NCI-H2081 (cell line): ENCODE results near the gene RALGPS2.

Experiments
- DNase-seq, 2 experiments: peaks; one replicate each; lab custom pipeline; 2025; lab: John Stamatoyannopoulos, UW

Gene RALGPS2

DNA sequence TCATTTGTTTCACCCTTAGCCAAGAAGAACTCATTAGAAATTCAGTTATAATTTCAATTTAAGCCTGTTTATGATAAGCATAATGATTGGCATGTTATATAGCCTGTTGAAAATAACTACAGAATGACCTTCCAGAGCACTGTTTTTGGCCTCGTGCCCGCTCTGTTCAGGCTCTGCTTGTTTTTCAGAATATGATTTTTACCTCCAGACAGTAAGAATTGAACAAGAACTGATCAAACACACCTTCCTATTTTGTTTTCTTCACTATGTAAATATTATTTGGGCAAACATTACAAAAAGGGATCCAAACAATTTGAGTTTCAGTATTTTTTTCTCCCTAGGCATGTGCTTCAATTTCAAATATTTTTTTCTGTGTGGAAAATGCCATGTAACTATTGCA, 193.9 kb downstream of the RALGPS2 start:
- no peak for DNase-seq

DNA sequence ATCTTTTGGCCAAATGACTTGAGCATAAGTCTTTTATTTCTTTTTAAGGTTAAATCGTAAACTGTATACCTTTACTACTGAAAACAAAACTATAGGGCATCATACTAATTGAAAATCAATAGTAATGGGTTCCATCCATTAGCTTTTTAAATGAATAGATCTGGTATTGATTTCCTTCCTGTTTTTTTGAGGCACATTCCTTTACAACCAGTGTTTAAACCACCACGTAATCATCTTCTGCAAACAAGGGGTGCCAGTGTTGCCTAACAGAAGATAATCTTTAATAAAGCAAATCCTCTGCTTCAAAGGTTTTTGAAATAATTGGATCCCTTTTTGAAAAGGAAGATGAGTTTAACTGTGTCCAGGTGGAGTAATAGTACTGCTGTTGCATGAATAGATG, 194.5 kb downstream of the RALGPS2 start:
- no peak for DNase-seq

GRCh38 chr1:178921499-178921898, 196.5 kb downstream of the RALGPS2 start:
- DNase-seq, result no peak

- DNase-seq, result no peak
These were observed 198.5 kb downstream of the RALGPS2 start for GRCh38 chr1:178923512-178923911.

GRCh38 chr1:178926046-178926445, 201.0 kb downstream of the RALGPS2 start:
- no peak for DNase-seq

GRCh38 chr1:178927003-178927402, 202.0 kb downstream of the RALGPS2 start:
- DNase-seq, result no peak

GRCh38 chr1:178928041-178928440, 203.0 kb downstream of the RALGPS2 start:
- DNase-seq, result no peak

- no peak for DNase-seq
These were observed 203.9 kb downstream of the RALGPS2 start for GRCh38 chr1:178928976-178929375.

- no peak for DNase-seq
These were observed 207.0 kb downstream of the RALGPS2 start for GRCh38 chr1:178931858-178932551.

DNA sequence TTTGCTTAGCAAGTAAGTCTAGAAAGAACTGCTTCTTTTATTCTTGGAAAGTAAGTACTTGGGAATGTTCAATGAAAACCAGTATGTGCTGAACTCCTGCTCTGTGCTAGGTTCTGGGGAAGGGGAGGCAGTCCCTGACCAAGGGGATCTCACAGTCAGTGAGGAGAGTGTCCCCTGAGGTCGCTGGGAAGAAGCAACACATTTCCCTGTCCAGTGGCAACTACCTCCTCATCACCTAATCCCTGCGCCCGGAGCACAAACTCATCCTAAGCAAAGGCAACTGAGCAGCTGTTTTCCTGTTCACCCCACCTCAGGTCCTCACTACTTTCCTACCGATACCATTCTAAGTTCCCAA, 207.5 kb downstream of the RALGPS2 start:
- DNase-seq, result no peak

- DNase-seq, result no peak
These were observed 208.1 kb downstream of the RALGPS2 start for GRCh38 chr1:178933105-178933561.

- DNase-seq, result no peak
These were observed 208.9 kb downstream of the RALGPS2 start for GRCh38 chr1:178933709-178934490.

- DNase-seq, result no peak
These were observed 209.5 kb downstream of the RALGPS2 start for GRCh38 chr1:178934546-178934945.

GRCh38 chr1:178935610-178936009, 210.6 kb downstream of the RALGPS2 start:
- no peak for DNase-seq

DNA sequence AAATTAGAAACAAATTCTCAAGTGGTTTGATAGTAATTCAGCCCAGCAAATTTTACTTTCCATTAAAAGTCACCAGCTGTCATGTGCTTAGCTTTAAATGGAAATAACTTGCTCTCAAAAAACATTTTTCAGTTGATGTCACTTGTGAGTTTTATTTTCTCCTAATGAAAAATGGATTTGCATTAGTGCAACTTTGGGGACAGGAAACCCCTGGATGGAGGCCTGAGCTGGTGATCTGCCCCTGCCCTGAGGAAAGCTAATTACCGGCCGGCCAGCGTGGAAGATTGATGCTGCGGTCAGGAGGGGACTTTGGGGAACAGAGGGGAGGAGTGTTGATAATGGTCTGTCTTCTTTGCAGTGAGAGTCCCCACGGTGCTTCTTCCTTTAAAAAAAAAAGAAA, 212.7 kb downstream of the RALGPS2 start:
- no peak for DNase-seq

DNA sequence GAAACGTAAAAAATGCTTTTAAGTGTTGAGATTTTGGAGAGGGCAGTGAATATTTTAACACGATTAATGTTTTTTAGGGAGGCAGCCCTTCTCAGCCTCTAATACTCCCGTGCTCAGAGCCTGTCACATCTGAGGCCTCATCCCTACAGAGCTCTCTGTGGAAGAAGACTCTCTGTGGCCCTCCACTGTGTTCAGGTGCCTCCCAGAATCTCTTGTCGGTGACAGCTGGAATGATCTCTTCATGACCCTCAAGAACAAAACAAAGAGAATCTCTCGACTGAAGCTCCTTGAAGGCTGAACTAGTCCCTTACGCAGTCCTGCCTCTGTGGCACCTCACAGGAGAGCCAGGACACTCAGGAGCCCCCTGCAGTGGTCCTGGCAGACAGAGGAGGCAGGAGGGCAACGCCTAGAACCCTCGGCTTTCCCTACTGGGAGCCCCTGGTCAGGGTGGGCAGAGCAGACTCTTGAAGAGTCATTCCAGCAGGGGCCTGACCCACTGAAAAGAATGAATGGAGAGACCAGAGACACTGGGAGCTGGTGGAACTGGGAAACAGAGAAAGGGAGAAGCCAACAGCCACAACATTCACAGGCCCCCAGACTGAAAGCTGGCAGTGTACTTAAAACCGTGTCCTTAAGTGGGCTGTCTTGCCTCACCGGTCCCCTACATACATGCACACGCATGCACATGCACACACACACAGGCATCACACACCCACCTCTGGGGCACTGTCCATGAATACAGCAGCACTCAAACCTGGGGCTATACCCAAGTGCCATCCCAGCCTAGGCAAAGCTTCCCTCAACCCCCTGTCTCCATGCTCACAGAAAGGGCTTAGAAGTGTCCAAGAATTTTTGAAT, 213.3 kb downstream of the RALGPS2 start:
- DNase-seq, result no peak

GRCh38 chr1:178938959-178939317, 213.9 kb downstream of the RALGPS2 start:
- no peak for DNase-seq

DNA sequence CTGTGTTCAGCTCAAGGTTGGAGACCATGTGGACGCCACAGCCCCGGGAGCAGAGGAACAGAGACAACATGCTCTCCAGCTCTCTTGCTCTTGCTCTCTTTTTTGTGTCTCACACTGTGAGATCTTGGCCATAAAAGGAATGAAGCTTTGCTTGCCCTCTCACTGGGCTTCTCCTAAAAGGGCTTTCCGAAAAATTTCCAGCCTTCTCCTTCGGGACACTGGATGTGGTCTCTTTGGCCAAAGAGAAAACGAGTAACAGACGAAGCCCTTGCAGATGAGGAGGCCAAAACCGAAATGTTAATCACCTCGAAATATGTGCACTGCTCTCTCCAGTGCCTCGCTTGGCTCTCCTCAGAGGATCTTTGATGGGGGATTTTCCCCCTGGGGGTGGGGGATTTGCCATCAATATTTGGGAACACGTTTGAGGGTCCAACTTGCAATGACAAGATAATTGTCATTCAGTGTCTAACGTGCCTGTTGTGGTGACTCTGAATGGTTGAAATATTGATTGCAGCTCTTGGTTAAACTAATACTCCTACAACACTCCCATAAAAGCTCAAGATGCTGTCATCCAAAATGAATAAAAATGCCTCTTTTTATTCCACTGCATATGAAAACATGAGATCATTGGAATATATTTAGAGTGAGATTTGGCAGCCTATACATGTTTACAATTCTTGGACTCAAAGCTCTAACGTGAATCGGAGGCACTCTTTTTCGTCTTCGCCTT, 214.5 kb downstream of the RALGPS2 start:
- no peak for DNase-seq

DNA sequence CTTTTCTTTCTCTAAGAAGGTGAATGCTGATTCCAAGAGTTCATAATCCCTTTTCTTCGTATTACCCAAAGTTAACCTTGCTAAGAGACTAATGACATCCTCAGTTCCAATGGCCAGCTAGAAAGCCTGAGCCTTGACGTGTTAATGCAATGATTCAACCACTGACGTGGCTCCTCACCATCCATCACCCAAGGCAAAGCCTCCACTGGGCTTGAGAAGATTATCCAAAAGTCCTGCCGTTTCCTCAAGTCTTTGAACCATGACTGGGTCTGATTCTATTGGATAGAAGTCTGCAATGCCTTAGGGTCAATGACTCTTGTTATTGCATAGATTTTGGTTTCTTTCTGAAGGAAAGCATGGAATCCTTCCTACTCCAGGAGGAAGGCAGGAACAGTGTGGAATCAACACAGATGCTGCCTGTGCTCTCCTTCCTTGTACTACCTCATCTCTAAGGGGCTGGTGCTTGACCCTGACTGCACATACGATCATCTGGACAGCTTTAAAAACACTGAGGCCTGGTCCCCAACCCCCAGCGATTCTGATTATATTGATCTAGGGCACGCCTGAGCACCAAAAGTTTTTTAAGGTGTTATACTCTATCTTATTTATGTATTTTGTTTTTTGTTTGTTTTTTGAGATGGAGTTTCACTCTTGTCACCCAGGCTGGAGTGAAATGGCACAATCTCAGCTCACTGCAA, 215.2 kb downstream of the RALGPS2 start:
- DNase-seq, result no peak

DNA sequence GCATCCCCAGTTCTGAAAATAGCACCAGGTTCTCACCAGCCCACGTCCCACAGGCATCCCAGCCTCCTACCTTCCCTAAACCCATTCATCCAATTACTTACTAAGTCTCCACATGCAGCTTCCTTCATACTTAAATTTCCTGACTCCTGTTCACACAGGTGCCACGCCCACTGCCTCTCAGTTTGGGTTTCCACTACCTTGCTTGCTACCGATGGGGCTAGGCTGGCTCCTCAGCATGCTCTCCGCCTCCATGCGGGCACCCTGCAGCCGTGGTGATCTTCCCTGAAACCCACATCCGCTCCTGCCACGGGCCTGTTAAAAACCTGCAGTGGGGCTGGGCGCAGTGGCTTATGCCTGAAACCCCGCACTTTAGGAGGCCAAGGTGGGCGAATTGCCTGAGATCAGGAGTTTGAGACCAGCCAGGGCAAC, 216.2 kb downstream of the RALGPS2 start:
- no peak for DNase-seq

GRCh38 chr1:178941849-178942248, 216.8 kb downstream of the RALGPS2 start:
- DNase-seq, result no peak
